ENCODE data around the gene OR51E2.

DNA sequence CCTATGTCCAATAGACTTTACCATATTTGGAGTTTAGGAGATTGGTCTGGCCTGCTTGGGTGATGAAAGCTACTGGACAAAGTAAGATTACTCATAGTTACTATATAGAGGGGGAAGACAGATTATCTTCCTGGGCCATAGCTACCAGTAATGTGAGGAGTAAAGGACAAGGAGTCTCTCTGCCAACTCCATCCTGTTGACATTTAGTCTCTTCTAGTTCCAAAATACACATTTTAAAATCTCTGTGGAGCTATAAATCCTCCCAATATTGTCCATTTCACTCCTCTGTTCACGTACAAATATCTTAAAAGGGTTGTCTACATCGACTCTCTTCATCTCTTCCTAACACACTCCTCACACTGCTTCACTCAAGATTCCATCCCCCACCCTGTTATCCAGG is 61.5 kb downstream of the OR51E2 start:
- no peak for TF ChIP-seq POLR2AphosphoS5 (IDR thresholded peaks at IDR 0.05)
- TF ChIP-seq, protein P1, sequence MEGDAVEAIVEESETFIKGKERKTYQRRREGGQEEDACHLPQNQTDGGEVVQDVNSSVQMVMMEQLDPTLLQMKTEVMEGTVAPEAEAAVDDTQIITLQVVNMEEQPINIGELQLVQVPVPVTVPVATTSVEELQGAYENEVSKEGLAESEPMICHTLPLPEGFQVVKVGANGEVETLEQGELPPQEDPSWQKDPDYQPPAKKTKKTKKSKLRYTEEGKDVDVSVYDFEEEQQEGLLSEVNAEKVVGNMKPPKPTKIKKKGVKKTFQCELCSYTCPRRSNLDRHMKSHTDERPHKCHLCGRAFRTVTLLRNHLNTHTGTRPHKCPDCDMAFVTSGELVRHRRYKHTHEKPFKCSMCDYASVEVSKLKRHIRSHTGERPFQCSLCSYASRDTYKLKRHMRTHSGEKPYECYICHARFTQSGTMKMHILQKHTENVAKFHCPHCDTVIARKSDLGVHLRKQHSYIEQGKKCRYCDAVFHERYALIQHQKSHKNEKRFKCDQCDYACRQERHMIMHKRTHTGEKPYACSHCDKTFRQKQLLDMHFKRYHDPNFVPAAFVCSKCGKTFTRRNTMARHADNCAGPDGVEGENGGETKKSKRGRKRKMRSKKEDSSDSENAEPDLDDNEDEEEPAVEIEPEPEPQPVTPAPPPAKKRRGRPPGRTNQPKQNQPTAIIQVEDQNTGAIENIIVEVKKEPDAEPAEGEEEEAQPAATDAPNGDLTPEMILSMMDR (IDR thresholded peaks at IDR 0.05) = no peak

All from breast epithelium (tissue), 3 donors.